ENCODE data around the gene STEAP3. TPM values are rescaled to one million over a fixed set of nuclear protein-coding genes. Genes with fewer than 3 reads are reported as not detected.

Gene STEAP3, protein sequence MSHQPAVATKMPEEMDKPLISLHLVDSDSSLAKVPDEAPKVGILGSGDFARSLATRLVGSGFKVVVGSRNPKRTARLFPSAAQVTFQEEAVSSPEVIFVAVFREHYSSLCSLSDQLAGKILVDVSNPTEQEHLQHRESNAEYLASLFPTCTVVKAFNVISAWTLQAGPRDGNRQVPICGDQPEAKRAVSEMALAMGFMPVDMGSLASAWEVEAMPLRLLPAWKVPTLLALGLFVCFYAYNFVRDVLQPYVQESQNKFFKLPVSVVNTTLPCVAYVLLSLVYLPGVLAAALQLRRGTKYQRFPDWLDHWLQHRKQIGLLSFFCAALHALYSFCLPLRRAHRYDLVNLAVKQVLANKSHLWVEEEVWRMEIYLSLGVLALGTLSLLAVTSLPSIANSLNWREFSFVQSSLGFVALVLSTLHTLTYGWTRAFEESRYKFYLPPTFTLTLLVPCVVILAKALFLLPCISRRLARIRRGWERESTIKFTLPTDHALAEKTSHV
- 8.5 TPM for polyA plus RNA-seq (2012; ENCODE audit: insufficient read depth, insufficient read length, low read depth)

DNA sequence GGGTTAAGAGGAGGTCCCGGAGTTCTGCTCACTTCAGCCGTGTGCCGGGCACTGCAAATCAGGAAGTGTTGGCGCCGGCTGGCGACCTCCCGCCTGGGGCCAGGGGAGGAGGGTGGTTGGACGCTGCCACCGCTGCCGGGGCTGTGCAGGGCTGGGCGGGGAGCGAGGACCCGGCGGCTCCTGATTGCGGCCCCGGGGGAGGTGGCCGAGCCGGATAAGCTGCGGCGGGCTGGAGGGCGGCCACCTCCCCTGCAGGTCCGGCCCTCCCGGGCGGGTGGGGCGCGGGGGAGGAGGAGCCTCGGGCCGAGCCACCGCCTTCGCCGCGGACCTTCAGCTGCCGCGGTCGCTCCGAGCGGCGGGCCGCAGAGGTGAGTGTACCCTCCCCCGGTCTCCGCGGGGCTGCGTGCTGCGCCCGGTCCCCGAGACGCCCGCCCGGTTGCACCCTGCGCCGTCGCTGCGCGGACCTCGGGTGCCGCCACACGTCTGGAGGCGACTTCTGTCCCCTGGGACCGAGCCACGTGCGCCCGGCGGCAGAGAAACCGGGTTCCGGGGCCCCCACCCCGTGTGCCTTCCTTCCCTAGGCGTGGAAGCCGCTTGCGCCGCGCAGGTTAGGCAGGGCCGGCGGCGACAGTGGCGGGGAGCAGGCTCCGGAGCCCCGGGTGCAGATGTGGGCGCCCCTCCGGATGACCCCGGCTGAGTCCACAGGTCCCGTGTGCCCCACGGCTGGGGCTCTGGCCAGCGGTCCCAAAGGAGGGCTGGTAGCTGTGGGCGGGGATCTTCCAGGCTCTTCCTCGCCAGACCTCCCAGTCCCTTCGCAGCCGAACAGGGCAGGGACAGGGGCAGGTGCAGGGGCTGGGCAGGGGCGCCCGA is at the start of gene STEAP3:
TSS of gene STEAP3 (plus strand) at position 314 of the 870 bp plus-strand sequence. CDS start 7,179 bp downstream, outside the sequence.
- H3K27me3 ChIP-seq = no peaks in the 10 kb centered on the region
- no peaks in the 10 kb centered on the region for H3K9me3 ChIP-seq
- no peaks in the 10 kb centered on the region for H3K36me3 ChIP-seq
- DNase-seq = peak; percentile 80
- TF ChIP-seq CTCF (IDR thresholded peaks at IDR 0.05; ENCODE audit: low read depth, low read length) = no peak
- H3K4me1 ChIP-seq = no peaks in the 10 kb centered on the region; the same call in 1 of the 2 replicates
- peak within 1 kb of the TSS; percentile 60 for H3K4me3 ChIP-seq (ENCODE audit: low read depth, low read length)

DNA sequence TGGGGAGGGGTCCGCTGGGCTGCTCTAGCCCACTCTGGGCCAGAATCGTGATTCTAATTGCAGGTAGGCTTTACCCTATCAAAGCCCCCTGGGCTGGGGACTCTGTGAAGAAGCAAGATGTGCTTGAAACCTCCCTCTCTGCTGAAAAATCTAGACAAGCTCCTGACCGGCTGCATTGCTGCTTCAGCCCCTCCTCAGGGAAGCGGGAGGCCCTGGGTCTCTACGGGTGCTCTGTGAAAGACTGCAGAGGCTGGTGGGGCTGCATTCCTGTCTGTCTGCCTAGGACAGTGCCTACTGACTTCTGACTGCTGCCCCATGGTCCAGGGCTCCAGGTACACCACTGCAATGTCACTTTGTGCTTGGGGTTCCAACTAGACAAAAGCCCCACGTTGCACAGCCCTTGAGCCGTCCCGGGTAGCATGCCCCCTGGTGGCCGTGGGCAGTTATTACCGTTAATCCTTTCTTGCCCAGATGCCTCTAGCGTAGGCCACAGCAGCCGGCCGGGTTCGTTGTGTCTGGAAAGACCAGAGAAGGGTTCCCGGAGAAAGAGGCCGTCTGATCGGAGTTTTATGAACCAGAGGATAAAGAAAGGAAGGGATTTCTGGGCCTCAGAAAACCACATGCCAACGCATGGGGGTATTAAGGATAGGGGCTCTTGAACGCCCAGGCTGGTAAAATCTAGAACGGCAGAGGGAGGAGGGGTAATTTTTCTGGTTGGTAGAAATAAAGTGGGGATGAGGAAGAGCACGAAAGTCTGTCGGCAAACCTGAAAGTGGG is 49.2 kb upstream of the STEAP3 start:
- peak; percentile 39 for DNase-seq
- no peak overlapping the region for H3K4me3 ChIP-seq (ENCODE audit: low read depth, low read length)
- no peaks in the 10 kb centered on the region for H3K27me3 ChIP-seq
- no peaks in the 10 kb centered on the region for H3K9me3 ChIP-seq
- no peaks in the 10 kb centered on the region for H3K36me3 ChIP-seq
- no peaks in the 10 kb centered on the region for H3K4me1 ChIP-seq
- peak; percentile 67 for TF ChIP-seq CTCF (IDR thresholded peaks at IDR 0.05; ENCODE audit: low read depth, low read length)

DNA sequence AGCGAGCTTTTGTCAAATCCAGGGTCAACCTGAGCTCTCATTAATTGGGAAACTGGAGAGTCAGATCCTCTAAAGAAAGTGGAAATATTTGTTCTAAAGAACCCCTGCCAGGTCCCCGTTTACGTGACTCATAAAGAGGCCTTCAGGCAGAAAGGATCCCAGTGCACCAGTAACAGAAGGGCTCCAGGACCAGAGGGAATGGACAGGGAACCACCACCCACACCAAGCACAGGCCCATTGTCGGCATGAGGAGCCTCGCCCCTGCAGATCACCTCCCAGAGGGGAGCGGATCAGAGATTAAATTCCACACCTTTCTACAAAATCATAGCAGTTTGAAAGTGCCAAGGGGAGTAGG is 48.7 kb upstream of the STEAP3 start:
- H3K27me3 ChIP-seq = no peaks in the 10 kb centered on the region
- no peak for DNase-seq
- H3K4me3 ChIP-seq (ENCODE audit: low read depth, low read length) = no peak overlapping the region
- H3K9me3 ChIP-seq = no peaks in the 10 kb centered on the region
- H3K36me3 ChIP-seq = no peaks in the 10 kb centered on the region
- H3K4me1 ChIP-seq = no peaks in the 10 kb centered on the region
- TF ChIP-seq CTCF (IDR thresholded peaks at IDR 0.05; ENCODE audit: low read depth, low read length) = no peak

- TF ChIP-seq CTCF (IDR thresholded peaks at IDR 0.05; ENCODE audit: low read depth, low read length) = no peak
- Histone ChIP-seq H3K4me3 (ENCODE audit: low read depth, low read length) (no peak overlapping the region), H3K9me3 (no peaks in the 10 kb centered on the region), H3K36me3 (no peaks in the 10 kb centered on the region), H3K4me1 (no peaks in the 10 kb centered on the region), H3K27me3 (no peaks in the 10 kb centered on the region)
- DNase-seq = no peak
Observed at GRCh38 chr2:119175517-119175916, 48.1 kb upstream of the STEAP3 start.

DNA sequence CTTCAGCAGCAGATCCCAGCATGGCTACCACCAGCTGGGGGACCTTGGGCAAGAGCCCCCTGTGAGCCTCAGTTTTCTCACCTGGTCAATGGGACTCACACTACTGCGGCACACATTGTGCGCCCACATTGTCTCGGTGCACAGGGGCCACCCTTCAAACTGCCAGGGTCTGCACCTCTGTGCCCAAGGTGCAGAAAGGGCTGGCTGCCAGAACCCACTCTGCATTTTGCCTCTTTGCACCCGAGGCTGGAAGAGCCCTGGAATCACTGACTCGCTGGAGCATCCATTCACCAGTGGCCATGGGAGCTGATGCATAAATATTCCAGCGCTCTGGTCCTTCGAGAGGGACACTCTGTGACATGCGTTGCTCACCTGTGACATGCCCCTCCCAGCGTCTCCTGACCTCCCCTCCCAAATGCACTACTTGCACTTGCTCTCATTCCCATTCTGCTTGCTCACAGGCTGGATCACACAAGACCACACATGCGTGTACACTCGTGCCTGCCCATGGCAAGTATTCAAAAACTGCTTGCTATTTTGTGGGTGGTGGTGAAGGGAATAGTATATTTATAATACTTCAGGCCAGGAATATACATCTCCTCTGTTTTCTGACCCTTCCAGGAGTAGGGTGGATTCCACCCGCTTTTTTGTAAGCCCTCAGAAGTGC is 46.3 kb upstream of the STEAP3 start:
- DNase-seq = no peak
- Histone ChIP-seq H3K4me1 (no peaks in the 10 kb centered on the region), H3K4me3 (ENCODE audit: low read depth, low read length) (no peak overlapping the region), H3K9me3 (no peaks in the 10 kb centered on the region), H3K27me3 (no peaks in the 10 kb centered on the region), H3K36me3 (no peaks in the 10 kb centered on the region)
- TF ChIP-seq CTCF (IDR thresholded peaks at IDR 0.05; ENCODE audit: low read depth, low read length) = no peak
